GM20000 (cell line): ENCODE data around the gene PTPRM.

Source experiments
- DNase-seq: peaks from one replicate; pipeline ENCODE4 v3.0.0; 2012; ENCODE audit warnings: low spot score
- CTCF ChIP-seq: IDR thresholded peaks from 2 replicates; pipeline ENCODE4 v1.5.1; 2012; ENCODE audit warnings: mild to moderate bottlenecking, control low read depth; ENCODE audit errors: extremely low read depth, missing control alignments

Gene PTPRM

GRCh38 chr18:8366070-8366469 is 799.0 kb downstream of the PTPRM start:
- no peak for TF ChIP-seq CTCF
- DNase-seq = no peak

GRCh38 chr18:8366656-8367055 is 799.5 kb downstream of the PTPRM start:
- DNase-seq = no peak
- no peak for TF ChIP-seq CTCF

GRCh38 chr18:8367217-8367988 is 800.3 kb downstream of the PTPRM start:
- peak; percentile 31 for TF ChIP-seq CTCF
- DNase-seq = peak; percentile 42

GRCh38 chr18:8368512-8369217 is 801.5 kb downstream of the PTPRM start:
- no peak for TF ChIP-seq CTCF
- DNase-seq = no peak

- no peak for DNase-seq
- TF ChIP-seq CTCF = no peak
Observed at GRCh38 chr18:8373486-8373885, 806.4 kb downstream of the PTPRM start.

- no peak for DNase-seq
- TF ChIP-seq CTCF = no peak
Observed at GRCh38 chr18:8374676-8375075, 807.6 kb downstream of the PTPRM start.

GRCh38 chr18:8375249-8375648 is 808.1 kb downstream of the PTPRM start:
- DNase-seq = no peak
- TF ChIP-seq CTCF = no peak
